ENCODE measurements around the gene CTTN. TPM values are rescaled to one million over a fixed set of nuclear protein-coding genes. Genes with fewer than 3 reads are reported as not detected.

CTTN gene
- total and polyA plus RNA-seq, 8 donors: 162 to 242 (median 198) TPM

DNA sequence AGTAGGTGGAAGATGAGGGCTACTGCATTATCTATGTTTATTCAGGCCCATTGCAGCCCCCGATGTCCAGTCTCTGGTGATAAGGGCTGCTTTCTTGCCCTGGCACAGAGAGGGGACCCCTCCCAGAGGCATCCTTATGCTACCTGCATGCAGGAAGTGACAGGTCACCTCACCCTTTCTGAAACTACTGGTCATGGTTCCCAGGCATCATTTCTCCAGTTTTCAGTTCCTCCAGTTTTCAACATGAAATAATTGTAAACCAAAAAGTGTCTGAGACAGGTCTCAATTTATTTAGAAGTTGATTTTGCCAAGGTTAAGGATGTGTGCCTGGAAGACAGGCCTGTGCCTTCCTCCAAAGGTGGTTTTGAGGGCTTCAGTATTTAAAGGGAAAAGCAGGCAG is 57.0 kb downstream of the CTTN start:
- DNase-seq (no peak), ATAC-seq (no peak)
- Histone ChIP-seq H3K4me1 (no peaks in the 10 kb centered on the region), H3K27ac (no peak overlapping the region), H3K9me3 (peaks cover 0 to 12% of the 10 kb centered on the region in 2 donors), H3K36me3 (no peaks in the 10 kb centered on the region), H3K4me3 (no peak overlapping the region), H3K27me3 (peaks cover 0 to 28% of the 10 kb centered on the region in 2 donors)
- intact Hi-C loops (cut with DNase I): no loop called here
- TF ChIP-seq, protein P1, sequence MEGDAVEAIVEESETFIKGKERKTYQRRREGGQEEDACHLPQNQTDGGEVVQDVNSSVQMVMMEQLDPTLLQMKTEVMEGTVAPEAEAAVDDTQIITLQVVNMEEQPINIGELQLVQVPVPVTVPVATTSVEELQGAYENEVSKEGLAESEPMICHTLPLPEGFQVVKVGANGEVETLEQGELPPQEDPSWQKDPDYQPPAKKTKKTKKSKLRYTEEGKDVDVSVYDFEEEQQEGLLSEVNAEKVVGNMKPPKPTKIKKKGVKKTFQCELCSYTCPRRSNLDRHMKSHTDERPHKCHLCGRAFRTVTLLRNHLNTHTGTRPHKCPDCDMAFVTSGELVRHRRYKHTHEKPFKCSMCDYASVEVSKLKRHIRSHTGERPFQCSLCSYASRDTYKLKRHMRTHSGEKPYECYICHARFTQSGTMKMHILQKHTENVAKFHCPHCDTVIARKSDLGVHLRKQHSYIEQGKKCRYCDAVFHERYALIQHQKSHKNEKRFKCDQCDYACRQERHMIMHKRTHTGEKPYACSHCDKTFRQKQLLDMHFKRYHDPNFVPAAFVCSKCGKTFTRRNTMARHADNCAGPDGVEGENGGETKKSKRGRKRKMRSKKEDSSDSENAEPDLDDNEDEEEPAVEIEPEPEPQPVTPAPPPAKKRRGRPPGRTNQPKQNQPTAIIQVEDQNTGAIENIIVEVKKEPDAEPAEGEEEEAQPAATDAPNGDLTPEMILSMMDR (IDR thresholded peaks at IDR 0.05): no peak

DNA sequence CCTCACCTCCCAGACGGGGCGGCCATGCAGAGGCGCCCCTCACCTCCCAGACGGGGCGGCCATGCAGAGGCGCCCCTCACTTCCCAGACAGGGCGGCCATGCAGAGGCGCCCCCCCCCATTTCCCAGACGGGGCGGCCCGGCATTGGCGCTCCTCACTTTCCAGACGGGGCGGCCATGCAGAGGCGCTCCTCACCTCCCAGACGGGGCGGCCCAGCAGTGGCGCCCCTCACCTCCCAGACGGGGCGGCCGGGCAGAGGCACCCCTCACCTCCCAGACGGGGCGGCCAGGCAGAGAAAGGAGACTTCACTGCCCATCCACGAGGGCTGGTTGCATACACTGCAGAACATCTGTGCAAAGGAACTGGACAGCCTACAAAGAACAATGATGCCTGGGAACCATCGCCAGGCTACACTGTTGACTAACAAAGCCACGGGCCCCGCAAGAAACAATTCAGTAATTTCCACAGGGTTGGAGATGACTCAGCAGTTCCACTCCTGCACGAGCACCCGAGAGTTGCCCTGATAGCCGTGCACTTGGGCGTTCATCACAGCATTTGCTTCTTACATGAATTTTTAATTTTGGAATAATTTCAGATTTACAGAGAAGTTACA is 58.7 kb downstream of the CTTN start:
- peaks cover 0 to 43% of the 10 kb centered on the region in 2 donors for H3K27me3 ChIP-seq
- no peaks in the 10 kb centered on the region for H3K9me3 ChIP-seq
- ATAC-seq (peak; percentile 57), DNase-seq (no peak)
- intact Hi-C loops (cut with DNase I): no loop called here
- no peak overlapping the region for H3K27ac ChIP-seq
- no peaks in the 10 kb centered on the region for H3K36me3 ChIP-seq
- H3K4me3 ChIP-seq: no peak overlapping the region
- H3K4me1 ChIP-seq: no peaks in the 10 kb centered on the region
- TF ChIP-seq, protein P1 (IDR thresholded peaks at IDR 0.05): no peak

DNA sequence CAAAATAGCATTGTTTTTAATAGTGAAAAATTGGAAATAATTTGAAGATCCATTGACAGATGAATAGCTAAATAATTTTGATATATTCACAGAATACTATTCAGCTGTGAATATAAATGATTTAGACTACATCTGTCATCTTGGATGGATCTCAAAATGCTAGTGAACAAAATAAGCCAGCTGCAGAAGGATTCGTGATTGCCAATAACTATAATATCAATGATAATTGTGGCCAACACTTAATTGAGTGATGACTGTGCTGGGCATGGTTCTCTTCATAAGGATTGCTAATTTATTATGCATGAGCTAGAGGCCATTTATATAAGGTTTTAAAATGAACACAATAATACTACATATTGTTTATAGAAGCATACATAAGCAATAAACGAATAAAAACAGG is 60.4 kb downstream of the CTTN start:
- peaks cover 0 to 57% of the 10 kb centered on the region in 2 donors for H3K27me3 ChIP-seq
- no peaks in the 10 kb centered on the region for H3K9me3 ChIP-seq
- H3K4me1 ChIP-seq: no peaks in the 10 kb centered on the region
- no peak overlapping the region for H3K4me3 ChIP-seq
- ATAC-seq (no peak), DNase-seq (no peak)
- intact Hi-C loops (cut with DNase I): no loop called here
- no peak overlapping the region for H3K27ac ChIP-seq
- TF ChIP-seq, protein P1 (IDR thresholded peaks at IDR 0.05): no peak
- no peaks in the 10 kb centered on the region for H3K36me3 ChIP-seq

DNA sequence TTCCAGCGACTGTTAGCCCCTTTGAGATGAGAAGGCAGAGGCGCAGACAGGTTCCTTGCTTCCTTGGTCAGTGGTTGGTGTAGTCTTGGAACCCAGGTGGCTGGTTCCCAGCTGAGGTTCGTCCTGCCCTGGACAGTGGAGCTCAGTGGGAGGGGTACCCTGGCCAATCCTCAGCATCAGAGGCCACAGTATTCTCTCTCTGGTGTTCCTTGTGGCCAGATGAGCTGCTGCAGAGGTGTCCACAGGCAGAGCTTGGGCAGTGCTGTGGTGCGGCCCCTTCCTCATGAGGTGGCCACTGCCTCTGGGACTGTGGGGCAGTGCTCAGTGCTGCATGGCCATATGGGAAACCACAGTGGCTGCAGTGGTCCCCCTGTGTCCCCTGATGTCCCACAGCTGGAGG is 61.8 kb downstream of the CTTN start:
- no peak for DNase-seq
- intact Hi-C loops (cut with DNase I): no loop called here
- Histone ChIP-seq H3K36me3 (no peaks in the 10 kb centered on the region), H3K27ac (no peak overlapping the region), H3K27me3 (peaks cover 0 to 66% of the 10 kb centered on the region in 2 donors), H3K4me3 (no peak overlapping the region), H3K4me1 (no peaks in the 10 kb centered on the region), H3K9me3 (no peaks in the 10 kb centered on the region)
- ATAC-seq: no peak
- TF ChIP-seq, protein P1 (IDR thresholded peaks at IDR 0.05): no peak

DNA sequence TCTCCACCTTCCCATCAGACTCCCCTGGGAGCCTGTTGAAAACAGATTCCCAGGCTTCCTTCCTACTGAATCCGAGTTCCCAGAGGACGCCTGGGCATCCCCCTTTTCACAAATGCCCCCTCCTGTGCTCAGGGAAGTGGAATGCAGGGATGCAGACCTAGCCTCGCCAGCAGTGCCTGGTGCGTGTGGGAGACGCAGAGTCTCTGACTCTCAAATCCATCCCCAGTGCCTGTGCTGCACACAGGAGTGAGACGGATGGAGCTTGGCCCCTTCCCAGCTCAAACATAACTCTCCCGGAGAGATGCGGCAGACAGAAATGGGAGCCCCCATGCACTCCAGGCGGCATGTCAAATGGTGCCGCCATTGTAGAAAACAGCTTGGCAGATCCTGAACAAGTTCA is 62.6 kb downstream of the CTTN start:
- H3K27ac ChIP-seq: no peak overlapping the region
- DNase-seq (no peak), ATAC-seq (no peak)
- H3K36me3 ChIP-seq: no peaks in the 10 kb centered on the region
- H3K4me1 ChIP-seq: no peaks in the 10 kb centered on the region
- TF ChIP-seq, protein P1 (IDR thresholded peaks at IDR 0.05): no peak
- intact Hi-C loops (cut with DNase I): no loop called here
- no peak overlapping the region for H3K4me3 ChIP-seq
- no peaks in the 10 kb centered on the region for H3K9me3 ChIP-seq
- peaks cover 0 to 66% of the 10 kb centered on the region in 2 donors for H3K27me3 ChIP-seq
